Measurements from ENCODE around the gene OVAAL.

Gene OVAAL

DNA sequence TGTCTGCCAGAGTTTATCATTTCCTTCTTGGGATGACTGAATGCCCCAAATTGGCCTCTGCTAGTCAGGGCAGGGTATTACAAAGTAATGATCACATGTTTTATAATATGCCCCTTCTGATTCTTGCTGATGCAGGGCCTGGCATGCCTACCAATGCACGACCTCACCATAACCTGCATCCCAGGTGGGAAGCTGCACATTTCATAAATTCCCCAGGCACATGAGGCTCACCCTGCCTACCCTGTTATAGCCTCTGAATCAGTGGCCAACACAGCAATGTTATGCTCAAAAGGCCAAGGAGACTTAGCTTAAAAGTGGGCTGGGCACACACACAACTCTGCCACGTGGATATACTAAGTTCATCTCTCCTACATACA, 45.1 kb downstream of the OVAAL start:
- no peak for DNase-seq (ENCODE audit: low read depth in 2 of 2, low spot score in 1 of 2)

DNA sequence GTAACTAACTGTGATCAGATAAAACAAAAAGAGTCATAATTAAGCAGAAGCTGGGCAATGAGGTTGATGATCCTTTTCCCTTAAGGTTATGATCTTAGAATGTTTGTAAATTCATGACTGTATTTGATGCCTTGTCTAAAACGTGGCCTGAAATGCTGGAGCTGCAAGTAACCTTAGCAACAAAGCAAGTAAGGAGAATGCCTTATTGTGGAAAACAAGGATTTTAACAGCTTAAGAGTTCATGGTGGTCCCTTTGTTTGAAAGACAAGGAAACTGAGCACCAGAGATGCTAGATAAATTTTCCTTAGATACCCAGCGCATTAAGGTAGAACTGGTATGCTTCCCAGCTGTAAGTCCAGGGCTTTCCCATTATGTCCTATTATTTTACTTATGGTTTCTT, 47.4 kb downstream of the OVAAL start:
- DNase-seq (ENCODE audit: low read depth in 2 of 2, low spot score in 1 of 2) = no peak

DNA sequence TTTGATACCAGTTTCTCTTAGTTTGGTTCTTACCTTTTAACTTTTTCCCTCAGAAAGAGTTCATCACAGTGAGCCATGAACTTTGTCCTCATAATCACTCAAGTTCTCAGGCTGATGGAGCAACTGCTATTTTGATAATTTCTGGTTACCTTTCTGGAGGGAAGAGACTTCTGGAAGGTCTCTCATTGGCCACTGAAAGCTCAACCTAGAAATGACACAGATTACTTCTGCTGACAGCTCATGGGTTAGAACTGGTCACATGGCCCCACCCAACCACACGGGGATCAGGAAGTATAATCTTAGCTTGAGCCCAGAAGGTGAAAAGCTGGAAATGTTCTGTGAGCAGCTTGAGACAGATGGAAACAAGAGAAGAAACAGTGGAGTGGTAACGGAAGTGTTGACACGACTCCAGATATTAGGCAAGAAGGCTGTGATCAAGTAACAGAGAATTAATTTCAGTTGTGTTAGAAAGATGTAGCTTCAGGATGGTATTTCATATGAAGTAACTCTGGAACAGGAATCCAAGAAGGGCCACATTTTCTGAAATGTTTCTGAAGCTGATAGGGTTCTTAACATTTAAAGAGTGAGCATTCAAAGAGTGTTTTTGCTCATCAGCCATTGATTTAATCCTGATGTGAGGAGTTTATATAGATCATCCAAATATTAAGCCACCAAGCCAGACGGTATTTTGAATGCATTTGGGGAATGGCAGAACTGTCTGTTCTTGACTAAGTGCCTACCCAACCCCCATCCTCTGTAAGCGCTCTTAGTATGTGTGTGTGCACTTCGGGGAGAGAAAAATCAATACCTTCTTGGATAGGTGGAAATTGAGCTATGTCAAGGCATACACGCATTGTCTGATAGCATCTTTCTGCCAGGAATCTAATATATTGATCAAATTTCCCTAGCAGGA, 51.1 kb downstream of the OVAAL start:
- DNase-seq (ENCODE audit: low read depth in 2 of 2, low spot score in 1 of 2) = no peak

DNA sequence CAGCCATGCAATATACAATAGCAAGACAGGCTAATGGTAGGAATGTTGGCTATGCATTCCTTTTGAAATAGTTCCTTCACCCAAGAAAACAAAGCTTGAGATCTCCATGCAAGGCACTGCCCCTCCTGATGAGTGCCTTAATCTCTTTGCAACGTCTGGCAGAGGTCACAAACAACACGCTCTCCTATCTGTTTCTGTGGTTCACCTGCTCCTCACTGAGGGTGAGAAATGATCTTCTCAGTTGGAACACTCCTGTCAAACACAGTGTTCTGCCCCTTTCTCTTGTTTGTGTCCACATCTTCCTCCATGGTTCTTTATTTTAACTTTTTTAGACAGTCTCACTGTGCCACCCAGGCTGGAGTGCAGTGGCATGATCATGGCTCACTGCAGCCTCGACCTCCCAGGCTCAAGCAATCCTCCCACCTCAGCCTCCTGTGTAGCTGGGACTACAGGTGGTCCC, 51.8 kb downstream of the OVAAL start:
- DNase-seq (ENCODE audit: low read depth in 2 of 2, low spot score in 1 of 2) = no peak

DNA sequence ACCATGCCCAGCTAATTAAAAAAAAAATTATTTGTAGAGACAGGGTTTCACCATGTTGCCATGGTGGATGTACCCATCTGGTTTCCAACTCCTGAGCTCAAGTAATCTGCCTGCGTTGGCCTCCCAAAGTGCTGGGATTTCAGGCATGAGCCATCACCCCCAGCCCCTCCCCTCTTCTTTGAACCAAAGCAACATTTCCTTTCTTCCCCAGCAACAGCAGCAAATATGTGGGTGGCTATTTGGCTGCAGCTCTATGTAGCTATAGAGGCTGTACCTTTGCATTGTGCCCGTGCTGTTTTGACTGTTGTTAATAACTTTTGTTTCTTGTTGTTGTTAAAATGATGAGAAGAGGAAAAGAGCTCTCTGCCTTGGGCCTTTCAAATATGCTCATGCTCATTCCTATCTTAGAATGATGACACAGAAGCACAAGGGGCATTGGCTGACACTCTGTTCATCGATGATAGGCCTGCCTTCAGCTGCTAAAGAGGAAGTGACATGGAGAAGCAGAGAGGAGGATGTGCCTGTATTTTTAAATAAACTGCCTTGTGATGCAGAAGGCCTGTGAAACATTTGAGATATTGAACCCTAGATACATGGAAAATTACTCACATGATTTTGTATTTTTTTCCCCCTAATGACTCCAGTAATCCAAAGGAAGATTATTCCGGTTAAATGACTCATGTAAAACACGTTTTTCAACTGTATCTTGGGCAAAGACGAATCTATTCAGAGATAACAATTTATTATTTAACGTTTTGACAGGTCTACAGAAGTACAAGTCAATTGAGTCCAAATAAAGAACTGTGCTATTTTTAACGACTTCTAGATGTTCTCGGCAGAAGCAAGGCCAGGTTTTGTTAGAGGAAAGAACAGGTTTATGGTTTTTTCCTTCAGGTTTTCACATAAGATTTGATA, 52.5 kb downstream of the OVAAL start:
- no peak for DNase-seq (ENCODE audit: low read depth in 2 of 2, low spot score in 1 of 2)

DNA sequence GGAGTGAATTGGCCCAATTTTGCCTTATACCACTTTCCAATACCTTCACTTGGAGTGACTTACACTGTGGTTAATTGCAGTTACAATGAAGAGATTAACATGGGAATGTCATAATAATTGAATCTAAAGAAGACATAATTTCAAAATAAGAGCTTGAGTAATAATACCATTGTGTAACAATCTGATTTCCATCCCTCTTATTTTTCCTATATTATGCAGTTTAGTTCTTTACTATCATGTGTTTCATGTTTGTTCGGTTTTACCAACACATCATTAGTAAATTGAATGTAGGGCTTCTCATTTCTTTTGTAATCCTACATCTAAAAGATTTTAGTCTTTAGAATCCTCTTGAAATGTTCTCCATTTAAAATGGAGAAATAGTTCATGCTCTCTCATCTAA, 53.9 kb downstream of the OVAAL start:
- DNase-seq (ENCODE audit: low read depth in 2 of 2, low spot score in 1 of 2) = no peak

DNA sequence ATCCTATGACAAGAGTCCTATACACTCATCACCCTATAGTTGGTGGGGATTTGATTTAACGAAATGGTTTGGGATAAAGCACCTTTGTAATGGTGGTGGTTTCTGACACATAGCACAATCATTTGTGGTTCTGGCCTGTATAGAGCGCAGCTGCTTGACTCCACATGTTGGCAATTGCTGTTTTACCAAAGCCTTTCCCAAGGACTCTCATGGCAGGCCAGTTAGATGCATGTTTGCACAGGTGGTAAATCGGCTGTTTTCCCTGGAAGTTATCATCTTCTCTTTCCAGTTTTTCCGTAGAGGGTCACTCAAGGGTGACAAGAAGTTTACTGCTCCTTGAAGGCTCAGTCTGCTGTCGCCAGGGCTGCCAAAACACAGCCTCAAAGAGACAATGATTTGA, 56.0 kb downstream of the OVAAL start:
- no peak for DNase-seq (ENCODE audit: low read depth in 2 of 2, low spot score in 1 of 2)

DNA sequence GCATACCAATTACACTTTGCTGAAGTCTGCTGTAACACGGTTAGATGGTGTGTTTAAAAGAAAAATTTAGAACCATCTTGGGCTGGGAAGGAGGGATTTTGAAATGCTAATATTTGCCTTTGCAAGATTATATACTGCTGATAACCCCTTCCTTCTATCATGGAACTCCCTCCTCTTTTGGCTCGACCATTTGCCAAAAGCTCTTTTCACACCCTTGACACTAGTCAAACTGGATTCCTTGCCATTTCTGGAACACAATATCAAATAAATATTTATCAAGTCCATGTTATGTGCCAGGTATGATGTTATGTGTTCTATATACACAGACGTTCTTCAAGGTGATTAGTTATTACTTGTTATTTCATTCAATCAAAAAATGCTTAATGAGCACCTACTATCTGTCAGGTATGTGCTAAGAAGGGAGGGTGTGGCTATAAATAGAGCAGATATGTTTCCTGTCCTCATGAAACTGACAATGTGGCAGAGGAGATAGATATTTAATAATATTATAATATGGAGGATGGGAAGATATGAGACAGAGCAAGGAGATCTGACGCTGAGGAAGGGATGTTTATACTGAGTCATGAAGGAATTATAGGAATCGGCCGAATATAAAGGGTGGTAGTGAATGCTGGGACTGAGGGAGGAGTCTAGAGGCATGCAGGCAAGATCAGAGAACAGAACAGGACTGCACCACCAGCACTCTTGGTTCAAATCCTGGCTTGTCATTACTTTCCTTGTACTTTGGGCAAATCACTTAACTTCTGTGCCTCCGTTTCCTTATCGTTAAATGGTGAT, 56.9 kb downstream of the OVAAL start:
- DNase-seq (ENCODE audit: low read depth in 2 of 2, low spot score in 1 of 2) = no peak

Data from stimulated activated CD8-positive, alpha-beta memory T cell treated with anti-CD3 and anti-CD28 coated beads, Interleukin-4, amount 100 ng/mL, for 4 hours (primary cell).